HG03097 (cell line): ENCODE measurements around the gene POC1A.

Experiments
- ATAC-seq: cut with Tn5 transposase; IDR thresholded peaks from one replicate; pipeline ENCODE4 v1.9.1; 2021; ENCODE audit not compliant: unreplicated experiment, low FRiP score

POC1A gene

GRCh38 chr3:52154135-52155094, at the start of gene POC1A:
TSS of gene POC1A (minus strand) at chr3:52154423. CDS start at chr3:52154372, 51 bp downstream.
- peak; percentile 76 for ATAC-seq

- ATAC-seq, result no peak
These were observed 49.5 kb upstream of the POC1A start for GRCh38 chr3:52203701-52204100.

GRCh38 chr3:52202384-52203077, 48.3 kb upstream of the POC1A start:
- ATAC-seq, result no peak

- ATAC-seq, result no peak
These were observed 46.9 kb upstream of the POC1A start for GRCh38 chr3:52200981-52201679.

GRCh38 chr3:52198643-52199608, 44.7 kb upstream of the POC1A start:
- ATAC-seq, result no peak

- peak; percentile 68 for ATAC-seq
These were observed 43.8 kb upstream of the POC1A start, which contains the start of gene ALAS1 for GRCh38 chr3:52197842-52198625. TSS of gene ALAS1 (plus strand) at chr3:52198160. CDS start at chr3:52199242, 1,082 bp downstream.

- peak; percentile 16 for ATAC-seq
These were observed 43.2 kb upstream of the POC1A start for GRCh38 chr3:52197499-52197841.

GRCh38 chr3:52196977-52197376, 42.8 kb upstream of the POC1A start:
- no peak for ATAC-seq

GRCh38 chr3:52195823-52196331, 41.7 kb upstream of the POC1A start:
- no peak for ATAC-seq

GRCh38 chr3:52195291-52195597, 41.0 kb upstream of the POC1A start:
- no peak for ATAC-seq

GRCh38 chr3:52194485-52195290, 40.5 kb upstream of the POC1A start:
- ATAC-seq, result no peak

GRCh38 chr3:52193065-52193464, 38.8 kb upstream of the POC1A start:
- ATAC-seq, result no peak

- ATAC-seq, result no peak
These were observed 37.4 kb upstream of the POC1A start for GRCh38 chr3:52191663-52192062.

- ATAC-seq, result no peak
These were observed 36.3 kb upstream of the POC1A start for GRCh38 chr3:52190294-52191074.

GRCh38 chr3:52188556-52188955, 34.3 kb upstream of the POC1A start:
- ATAC-seq, result no peak

GRCh38 chr3:52186729-52187128, 32.5 kb upstream of the POC1A start:
- no peak for ATAC-seq

GRCh38 chr3:52185837-52186236, 31.6 kb upstream of the POC1A start:
- no peak for ATAC-seq

GRCh38 chr3:52185311-52185710, 31.1 kb upstream of the POC1A start:
- no peak for ATAC-seq
